Activated CD4-positive, alpha-beta T cell treated with anti-CD3 and anti-CD28 coated beads, Interleukin-10, Interleukin-2, amounts not matched to agents 100 ng/mL and 50 ng/mL, durations not matched to agents 16 hours and 8 hours (primary cell): ENCODE measurements around the gene ANKRD63.

Source experiments
- DNase-seq: peaks from one replicate; pipeline ENCODE4 v3.0.0-alpha.2; 2020

ANKRD63 gene

DNA sequence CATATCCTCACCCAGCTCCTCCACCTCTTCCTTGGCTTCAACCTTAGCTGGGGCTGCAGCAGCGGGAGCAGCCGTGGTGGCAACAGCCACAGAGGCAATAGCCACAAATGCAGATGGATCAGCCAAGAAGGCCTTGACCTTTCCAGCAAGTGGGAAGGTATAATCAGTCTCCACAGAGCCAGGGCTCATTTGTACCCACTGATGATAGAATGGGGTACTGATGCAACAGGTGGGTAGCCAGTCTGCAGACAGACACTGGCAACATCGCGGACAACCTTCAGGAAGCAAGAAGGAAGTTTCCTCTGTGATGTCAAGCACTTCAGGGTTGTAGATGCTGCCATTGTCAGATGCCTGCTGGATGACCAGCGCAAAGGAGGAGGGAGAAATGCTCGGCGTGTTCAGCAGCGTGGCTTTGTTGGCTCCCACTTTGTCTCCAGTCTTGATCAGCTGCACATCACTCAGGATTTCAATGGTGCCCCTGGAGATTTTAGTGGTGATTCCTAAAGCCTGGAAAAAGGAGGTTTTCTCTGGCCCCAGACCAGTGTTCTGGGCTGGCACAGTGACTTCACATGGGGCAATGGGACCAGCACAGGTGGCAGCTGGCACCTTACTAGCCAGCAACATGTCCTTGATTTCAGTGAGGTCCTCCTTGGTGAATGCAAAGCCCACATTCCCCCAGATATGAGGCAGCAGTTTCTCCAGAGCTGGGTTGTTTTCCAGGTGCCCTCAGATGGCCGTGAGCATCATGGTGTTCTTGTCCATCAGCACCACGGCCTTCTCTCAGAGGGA lies 29.7 kb upstream of the ANKRD63 start:
- DNase-seq: no peak

DNA sequence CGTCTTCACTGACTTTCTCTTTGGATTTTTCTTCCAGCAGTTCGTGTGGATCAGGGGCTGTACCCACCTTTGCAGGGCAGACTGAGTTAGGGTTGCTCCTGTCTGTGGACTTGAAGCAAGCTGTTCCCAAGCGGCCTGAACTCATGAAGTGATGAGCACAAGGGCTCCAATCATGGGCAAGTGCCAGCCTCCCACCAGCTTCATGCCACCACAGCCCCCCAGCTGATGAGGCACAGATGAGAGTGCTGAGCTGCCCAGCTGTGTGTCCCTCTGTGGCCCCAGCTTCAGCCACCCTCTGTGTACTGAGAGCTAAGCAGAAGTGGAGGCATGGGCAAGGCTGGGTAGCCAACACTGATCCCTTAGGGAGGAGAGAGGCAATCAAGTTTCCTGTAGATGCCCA lies 28.1 kb upstream of the ANKRD63 start:
- DNase-seq: no peak

DNA sequence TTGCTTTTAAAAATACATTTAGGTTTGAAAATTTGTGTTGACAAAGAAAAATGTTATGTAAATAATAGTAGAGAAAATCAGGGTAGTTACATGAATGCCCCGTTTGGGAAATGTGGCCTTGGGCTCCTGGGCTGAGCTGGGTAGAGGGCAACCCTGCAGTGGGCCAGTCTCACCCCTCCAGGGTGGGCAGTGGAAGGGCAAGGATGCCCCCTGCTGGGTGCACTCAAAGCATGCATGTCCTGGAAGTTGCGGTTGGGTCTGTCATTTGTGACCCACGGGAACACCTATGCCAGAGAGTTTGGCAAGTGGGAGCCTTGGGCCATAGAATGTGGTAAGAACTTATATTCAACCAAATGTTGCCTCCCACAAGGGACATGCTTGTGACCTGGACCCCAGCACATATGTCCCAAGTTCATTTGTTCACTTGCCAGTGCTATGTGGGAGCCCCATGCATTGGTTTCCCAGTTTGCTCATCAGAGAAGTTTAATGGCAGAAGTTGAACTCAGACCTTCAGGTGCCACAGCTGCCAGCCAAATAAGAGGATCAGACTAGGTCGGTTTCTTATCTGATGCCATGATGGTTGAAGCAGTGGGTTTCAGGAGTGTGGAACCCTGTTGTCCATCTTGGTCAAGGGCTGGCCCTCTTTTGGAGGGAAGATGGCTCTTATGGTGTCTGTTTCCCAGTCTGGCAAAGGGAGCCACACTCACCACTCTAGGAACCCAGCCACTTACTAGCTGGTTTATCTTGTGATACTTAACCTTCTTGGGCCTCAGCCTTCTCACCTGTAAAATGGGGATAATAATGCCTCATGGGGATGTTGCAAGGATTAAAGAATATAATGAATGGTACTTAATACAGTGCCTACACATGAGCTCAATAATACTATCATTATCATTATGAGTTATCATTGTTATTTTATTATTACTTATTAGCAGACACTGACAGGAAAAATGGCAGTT lies 27.4 kb upstream of the ANKRD63 start:
- peak; percentile 73 for DNase-seq

DNA sequence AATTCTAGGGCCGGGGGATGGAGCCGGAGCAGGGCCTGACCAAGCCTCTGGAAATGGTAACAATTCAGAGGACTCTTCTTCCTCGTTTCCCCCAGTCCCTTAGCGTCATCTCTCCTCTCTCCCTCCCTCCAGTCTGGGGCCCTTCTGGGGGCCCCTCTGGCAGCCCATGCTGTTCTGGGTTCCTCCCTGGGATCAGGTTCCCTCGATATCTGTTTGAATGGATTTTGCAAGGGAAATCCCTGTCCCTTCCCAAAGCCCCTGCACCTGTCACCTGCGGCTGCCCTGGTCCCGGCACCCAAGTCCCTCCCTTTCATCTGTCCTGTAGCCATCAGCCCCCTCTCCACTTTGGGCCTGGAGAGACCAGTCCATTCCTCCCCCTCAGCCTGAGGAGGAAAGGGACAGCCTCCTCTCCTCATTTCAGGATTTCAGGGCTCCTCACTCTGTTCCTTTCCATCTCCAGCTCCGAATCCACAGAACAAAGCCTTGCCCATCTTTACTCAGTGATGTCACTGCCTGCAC lies 26.5 kb upstream of the ANKRD63 start:
- no peak for DNase-seq

DNA sequence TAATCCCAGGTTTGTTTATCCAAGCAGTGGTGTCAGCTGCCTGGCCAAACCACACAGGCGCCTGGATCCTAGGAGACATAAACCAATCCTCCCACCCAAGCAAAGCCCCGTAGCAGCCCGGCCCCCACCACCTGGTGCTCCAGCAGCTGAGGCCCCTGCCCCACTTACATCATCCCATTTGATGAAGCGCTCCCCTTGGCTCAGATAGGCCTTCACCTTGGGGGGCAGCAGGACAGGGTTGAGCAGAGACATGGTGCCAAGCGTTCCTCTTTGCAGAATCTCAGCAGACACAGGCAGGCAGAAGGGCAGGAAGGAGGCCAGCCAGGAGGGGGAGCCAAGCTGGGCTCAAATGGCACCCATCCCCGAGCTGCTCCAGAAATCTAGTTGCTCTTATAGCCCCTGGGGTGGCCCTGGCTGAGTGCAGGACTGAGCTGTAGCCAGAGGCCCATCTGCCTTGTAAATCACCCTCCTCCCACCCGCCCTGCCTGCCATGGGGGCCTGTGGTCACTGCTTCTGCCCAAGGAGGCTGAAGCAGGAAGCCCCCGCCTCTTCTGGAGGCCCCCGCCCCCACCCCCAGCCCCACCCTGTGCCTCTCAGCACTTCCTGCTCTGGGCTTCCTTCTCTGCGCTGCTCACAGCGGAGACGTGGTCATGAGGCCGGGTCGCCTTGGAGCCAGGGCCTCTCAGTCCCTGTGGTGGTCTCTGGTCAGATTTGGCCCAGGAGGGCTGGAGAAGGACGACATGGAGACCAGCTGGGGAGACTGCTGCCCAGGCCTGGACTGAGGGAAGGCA lies 24.8 kb upstream of the ANKRD63 start, which contains the start of gene PLCB2:
TSS of gene PLCB2 (minus strand) at position 515 of the 791 bp plus-strand sequence. CDS start at position 252, 263 bp downstream.
- peak; percentile 76 for DNase-seq

DNA sequence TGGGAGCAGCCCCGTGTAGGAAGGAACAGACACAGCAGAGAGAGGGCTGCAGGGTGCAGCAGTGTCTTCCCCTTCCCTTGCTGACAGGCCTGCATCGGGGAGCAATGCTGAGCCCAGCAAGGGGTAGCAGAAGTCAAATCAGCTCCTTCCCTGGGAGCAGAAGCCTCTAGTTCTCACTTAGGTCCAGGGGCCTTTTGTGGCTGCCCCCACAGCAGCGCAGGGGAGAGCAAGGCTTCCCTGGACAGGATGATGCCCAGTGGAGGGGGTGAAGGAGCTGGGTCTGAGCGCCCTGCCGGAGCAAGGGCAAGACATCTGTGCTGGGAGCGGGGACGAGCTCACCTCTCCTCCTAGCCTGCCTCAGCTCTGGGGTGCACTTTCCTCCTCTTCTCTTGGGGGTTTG lies 24.0 kb upstream of the ANKRD63 start:
- peak; percentile 12 for DNase-seq

DNA sequence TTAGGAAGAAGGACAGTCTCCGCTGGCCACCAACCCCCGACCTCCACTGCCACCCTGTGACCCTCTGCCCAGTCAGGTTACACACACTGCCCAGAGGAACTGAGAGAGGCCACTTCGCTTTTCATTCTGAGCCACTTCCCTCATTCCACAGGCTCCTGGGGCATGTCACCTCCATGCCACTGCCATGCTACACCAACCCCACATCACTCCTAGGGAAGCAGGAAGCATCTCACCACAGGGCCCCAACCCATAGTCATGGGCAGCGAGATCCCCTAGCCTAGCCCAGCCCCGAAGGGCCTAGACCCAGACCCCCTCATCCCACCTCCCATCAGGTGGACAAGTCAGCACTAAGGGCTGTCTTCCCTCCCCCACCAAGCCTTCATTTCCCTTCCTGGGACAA lies 23.5 kb upstream of the ANKRD63 start:
- no peak for DNase-seq

DNA sequence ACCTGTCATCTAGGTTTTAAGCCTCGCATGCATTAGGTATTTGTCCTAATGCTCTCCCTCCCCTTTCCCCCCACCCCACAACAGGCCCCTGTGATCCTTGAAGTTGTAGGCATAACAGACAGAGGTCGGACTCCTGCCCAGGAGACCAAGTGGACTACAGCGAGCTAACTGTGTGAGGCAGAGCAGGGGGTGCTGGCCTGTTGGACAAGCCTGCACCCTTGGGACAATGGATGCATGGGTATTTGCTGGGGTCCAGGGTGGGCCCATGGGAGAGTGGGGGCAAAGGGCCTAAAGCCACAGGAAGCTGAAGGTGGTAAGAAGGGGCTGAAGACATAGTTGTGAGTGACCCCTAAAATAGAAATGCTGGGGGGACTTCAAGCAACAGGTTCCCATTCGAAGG lies 22.4 kb upstream of the ANKRD63 start:
- no peak for DNase-seq

DNA sequence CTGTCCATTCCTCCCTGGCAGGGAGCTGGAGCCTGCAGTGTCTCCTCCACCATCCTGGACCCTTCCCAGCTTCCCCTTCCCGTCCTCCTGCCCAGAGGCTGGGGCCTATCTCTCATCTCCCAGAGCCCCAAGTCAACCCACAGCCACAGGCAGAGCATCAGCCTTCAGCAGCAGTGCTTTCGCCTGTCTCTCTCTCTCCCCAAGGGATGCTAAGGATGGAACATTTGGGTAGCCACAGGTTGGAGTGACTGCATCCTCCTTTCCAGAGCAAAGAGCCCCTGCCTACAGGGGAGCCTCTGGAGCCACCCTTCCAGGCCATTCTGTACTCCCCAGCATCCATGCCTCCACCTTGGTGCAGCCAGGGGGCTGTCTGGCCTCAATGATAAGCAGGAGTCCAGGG lies 20.7 kb upstream of the ANKRD63 start:
- no peak for DNase-seq

DNA sequence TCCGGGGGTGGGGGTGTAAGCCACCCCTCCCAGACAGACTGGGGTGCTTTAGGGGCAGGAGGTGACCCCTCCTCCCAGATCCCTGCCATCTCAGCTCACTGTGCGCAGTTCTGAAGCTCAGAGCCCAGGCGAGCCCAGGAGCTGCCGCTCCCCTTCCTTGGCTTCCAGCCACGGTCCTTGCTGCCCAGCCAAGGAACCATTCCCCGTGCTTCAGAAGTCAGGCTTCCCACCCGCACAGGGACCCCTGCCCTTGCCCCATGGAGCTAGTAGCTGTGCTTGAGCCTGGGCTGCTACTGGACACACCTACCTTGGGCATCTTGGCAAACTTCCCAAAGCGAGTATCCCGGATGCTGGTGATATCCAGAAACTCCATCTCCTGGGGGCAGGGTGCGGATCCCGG lies 20.1 kb upstream of the ANKRD63 start:
- no peak for DNase-seq

DNA sequence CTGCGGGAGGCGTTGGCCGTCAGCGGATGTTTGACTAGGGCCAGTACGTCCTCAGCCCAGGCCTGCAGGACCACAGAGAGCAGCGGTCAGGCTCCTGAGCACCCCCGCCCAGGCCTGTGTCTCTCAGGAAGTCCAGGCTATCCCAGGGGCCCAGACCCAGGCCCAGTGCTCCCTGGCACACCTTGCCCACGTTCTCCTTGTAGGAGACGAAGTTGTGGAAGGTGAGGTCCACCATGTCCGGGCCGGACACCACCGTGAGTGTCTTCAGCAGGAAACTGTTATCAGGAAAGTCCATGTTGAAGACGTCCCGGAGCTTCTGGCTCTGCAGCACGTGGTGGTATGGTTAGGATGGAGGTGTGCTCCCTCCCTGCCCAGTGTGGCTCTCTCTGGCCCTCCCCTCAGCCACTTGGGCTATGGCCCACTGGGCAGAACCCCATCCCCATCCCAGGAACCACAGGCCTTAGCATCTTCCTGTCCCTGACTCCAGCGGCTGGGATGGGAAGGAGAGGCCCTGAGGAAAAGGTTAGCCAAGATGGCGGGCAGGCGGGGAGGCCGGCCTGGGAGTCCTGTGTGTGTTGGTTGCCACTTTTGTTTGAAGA lies 19.5 kb upstream of the ANKRD63 start:
- DNase-seq: no peak

DNA sequence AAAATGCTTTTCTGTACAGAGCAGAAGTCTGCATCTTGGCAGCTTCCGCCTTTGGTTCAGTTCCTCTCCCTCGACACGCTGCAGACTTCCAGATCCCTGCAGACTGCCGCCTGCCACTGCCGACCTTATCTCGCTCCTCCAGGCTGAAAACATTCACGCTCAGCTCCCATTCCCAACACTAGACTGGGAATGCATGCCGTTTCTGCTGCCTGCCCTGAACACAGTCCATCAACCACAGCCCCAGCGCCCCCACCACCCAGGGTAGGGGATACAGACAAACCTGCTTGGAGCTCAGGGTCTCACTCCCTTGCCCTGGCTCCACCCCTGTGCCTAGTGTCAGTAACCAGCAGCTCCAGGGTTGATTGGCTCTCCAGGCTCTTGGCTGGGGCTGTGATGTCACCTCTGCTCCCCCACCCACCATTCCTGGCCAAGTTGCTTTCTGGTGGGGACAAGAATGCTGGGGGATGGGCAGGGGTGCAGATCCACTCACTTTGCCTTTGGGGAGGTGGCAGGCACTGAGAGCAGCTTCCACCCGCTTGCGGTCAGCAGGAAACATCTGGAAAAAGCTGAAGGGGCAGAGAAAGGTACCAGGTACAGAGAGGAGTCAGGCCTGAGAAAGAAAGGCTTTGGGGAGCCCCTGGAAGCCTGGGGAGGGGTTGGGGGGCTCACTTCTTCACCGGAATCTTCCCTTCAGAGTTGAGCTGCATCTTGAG lies 18.8 kb upstream of the ANKRD63 start:
- DNase-seq: no peak

DNA sequence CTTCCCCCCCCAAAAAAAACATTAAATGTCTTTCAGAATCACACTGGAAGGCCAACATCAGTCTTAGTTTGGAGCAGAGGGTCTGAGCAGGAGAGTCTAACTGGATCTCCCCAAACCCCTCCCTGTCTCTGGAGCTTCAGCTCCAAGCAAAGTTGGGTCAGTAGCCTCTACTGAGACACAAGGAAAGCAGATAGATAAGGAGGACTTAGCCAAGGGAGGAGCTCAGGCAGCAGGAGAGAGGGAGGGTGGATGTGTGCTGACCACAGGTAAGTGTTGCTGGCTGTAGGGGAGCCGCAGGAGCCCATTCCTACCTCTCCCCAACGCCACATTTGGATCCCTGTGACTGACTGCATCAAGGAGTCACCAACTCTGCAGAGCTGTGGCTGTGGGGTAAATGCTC lies 17.9 kb upstream of the ANKRD63 start:
- DNase-seq: no peak

DNA sequence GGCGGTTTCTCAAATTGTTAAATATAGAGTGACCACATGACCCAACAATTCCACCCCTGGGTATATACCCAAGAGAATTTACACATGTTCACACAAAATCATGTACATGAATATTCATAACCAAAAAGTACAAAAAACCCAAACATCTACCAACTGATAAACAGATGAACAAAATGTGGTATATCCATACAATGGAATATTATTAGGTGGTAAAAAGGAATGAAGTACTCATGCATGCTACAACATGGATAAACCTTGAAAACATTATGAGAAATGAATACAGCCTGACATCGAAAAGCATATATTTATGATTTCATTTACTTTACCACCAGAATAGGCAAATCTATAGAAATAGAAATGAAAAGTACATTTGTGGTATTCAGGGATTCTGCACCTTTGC lies 17.5 kb upstream of the ANKRD63 start:
- DNase-seq: no peak

DNA sequence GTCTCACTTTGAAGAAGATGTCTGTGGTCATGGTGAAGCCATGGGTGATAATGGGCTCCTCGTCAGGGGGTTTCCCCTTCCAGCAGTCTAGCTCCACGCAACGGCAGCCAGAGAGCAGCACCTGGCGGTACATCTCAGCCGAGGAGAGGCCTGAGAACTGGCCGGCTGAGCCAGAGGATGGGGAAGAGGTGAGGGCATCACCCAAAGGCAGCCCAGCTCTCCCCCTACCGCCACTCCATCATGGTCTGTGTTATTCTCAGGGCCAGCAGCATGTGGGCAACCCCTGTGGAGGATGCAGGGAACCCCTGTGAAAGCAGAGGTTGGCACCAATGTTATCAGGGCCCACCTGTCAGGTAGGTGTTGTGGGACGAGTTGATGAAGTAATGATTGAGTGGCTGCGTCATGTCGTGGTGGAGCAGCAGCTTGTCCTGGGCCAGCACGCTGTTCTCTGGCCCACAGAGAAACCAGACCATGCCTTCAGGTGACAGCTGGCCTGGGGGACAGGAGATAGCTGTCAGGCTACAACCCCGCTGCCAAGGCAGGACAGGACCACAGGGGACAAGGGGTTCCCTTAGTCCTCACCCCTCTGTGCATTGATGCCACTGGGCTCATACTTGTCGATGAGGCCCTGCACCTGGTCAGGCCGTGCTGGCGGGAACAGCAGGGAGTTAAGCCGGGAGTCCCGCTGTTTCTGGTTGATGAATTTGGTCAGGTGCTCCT lies 15.5 kb upstream of the ANKRD63 start:
- DNase-seq: no peak

DNA sequence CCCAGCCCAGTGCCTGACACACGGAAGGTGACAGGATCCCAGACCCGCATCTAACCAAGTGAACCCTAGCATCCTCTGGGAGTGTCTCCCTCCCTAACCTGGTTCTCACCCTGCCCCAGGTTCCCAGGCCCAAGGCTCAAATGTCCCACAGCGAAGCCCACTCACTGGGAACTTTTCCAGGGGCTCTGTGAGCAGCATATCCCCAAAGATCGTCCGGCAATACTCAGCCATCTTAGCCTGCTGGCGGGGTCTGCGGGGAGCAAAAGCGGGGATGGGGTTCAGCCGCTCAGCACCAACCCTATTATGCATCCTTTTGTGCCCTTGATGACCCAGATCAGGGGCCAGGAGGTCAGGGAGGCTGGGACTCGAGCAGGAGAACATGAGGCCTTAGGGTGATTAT lies 14.5 kb upstream of the ANKRD63 start:
- DNase-seq: no peak

DNA sequence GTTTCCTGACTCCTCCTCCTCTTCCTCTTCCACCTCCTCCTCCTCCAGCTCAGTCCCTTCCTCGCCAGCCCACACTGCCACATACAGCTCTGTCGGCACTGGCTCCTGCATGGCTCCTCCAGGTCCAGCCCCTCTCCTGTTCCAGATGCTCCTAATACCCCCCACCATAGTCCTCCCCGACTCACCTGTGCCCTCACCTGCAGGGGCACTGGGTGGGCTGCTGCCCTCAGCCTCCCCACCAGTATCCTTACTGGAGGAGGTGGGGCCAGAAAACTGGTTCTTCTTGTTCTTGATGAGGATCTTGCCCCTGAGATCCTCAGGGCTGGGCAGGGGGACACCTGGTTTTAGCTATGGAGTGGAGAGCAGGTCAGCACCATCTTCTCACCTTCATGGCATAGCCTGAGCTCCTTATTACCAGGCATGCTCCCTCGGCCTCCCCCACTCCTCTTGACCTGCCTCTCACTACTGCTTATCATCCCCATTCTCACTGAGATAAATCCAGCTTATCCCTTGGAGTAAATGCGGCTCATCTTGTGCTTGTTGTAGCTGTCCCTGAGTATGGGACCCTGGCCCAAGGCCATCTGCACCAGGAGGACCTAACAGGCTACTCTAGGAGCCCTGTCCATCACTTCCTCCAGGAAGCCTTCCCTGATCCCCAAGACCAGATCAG lies 13.8 kb upstream of the ANKRD63 start:
- no peak for DNase-seq

DNA sequence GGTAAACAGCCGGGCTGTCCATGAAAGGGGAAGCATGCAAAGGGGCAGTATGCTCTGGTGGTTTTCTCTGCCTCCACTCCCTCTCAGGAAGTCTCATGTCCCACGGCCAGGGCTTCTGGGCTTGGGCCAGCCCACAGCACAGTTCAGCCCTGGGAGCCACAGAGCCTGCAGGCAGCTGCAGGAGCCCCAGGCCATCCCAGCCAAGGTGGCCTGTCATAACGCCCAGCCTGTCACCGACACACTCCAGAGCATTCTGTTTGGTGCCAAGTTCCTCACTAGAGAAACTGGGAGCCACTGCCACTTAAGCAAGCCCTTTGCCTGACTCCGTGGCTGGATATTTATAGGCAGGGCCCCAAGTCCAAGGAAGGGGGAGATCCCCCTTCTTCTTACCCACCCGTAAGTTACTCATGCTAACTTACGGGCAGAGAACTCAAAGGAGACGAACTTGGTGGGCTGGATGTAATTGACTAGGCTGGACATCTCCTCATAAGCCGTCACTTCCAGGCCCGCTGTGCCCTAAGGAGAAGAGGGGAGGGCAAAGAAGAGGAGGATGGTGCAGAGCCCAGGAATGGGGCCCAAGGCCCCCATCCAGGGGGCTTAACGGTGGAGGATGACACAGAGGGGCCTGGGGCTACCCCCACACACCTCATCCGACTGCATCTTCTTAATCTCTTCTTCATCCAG lies 13.2 kb upstream of the ANKRD63 start:
- no peak for DNase-seq

DNA sequence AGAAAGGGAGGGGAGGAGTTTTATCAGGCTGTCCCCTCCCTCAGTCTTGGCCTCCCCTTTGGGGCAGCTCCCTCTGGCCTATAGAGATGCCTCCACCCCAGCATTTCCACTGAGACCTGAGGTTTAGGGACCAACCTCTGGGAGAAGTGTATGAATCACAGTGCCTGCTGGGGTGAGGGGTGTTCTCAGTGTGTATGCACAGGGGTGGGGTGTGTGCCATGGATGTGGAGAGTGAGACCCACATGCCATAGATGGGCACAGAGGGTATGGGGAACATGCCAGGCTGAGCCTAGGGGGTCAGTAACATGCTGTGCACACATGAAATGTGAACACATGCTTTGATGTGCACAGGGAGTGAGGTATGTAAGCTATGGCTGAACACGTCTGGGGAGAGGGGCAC lies 12.4 kb upstream of the ANKRD63 start:
- no peak for DNase-seq
